ENCODE data around the gene CDK11B.

GRCh38 chr1:1606232-1606631 lies 52.6 kb downstream of the CDK11B start:
- TF ChIP-seq EZH2 (IDR thresholded peaks at IDR 0.05; ENCODE audit: low read length, unreplicated experiment) (no peak), EZH2phosphoT487 (IDR thresholded peaks at IDR 0.05; ENCODE audit: borderline replicate concordance, low read length) (no peak)
- TF ChIP-seq, protein P1, sequence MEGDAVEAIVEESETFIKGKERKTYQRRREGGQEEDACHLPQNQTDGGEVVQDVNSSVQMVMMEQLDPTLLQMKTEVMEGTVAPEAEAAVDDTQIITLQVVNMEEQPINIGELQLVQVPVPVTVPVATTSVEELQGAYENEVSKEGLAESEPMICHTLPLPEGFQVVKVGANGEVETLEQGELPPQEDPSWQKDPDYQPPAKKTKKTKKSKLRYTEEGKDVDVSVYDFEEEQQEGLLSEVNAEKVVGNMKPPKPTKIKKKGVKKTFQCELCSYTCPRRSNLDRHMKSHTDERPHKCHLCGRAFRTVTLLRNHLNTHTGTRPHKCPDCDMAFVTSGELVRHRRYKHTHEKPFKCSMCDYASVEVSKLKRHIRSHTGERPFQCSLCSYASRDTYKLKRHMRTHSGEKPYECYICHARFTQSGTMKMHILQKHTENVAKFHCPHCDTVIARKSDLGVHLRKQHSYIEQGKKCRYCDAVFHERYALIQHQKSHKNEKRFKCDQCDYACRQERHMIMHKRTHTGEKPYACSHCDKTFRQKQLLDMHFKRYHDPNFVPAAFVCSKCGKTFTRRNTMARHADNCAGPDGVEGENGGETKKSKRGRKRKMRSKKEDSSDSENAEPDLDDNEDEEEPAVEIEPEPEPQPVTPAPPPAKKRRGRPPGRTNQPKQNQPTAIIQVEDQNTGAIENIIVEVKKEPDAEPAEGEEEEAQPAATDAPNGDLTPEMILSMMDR (conservative IDR thresholded peaks at IDR 0.05; ENCODE audit: low read depth, low read length), result no peak

All from PC-3 (cell line).